Panc1 (cell line): Measurements from ENCODE around the gene NT5C1B. TPM values are rescaled to one million over a fixed set of nuclear protein-coding genes. Genes with fewer than 3 reads are reported as not detected.

Experiments
- ATAC-seq: fragments of 200-7000 bp; cut with Tn5 transposase; 2 replicates; pipeline ENCODE4 v1.9.1; 2020; ENCODE audit warnings: mild to moderate bottlenecking, moderate library complexity
- BruUV-seq: library from RNA; stranded (reverse); fragments of 400-500 nt; replicated peaks from 2 replicates; lab custom pipeline; 2021; lab: Mats Ljungman, UMichigan
- CTCF ChIA-PET: fragments of 300-600 bp; sonication (Branson Sonifier 250); formaldehyde crosslinking; loops from one replicate; lab custom pipeline; 2022; ENCODE audit warnings: antibody characterized with exemption; lab: Charles Lee
- POLR2A ChIA-PET: fragments of 300-600 bp; sonication (Branson Sonifier 250); formaldehyde crosslinking; loops from one replicate; lab custom pipeline; 2022; ENCODE audit warnings: antibody characterized with exemption; lab: Charles Lee
- DNase-seq: peaks from one replicate; pipeline ENCODE4 v3.0.0-alpha.2; 2010; ENCODE audit warnings: low read depth, low spot score
- H3K27ac ChIP-seq: 2 replicates; pipeline ENCODE4 v1.5.1; 2011; ENCODE audit warnings: mild to moderate bottlenecking, low read length, inconsistent platforms
- H3K27me3 ChIP-seq: fragments of 200-500 bp; sonication (Bioruptor generic); 2 replicates; pipeline ENCODE4 v1.6.0; 2014; ENCODE audit warnings: low read length, inconsistent platforms; ENCODE audit not compliant: control insufficient read depth, insufficient read depth
- H3K36me3 ChIP-seq: fragments of 200-500 bp; sonication (Bioruptor generic); 2 replicates; pipeline ENCODE4 v1.5.1; 2014; ENCODE audit warnings: inconsistent platforms, mild to moderate bottlenecking, low read length, moderate library complexity; ENCODE audit not compliant: control insufficient read depth, insufficient read depth
- H3K4me1 ChIP-seq: 2 replicates; pipeline ENCODE4 v1.5.1; 2011; ENCODE audit warnings: inconsistent platforms, mild to moderate bottlenecking, low read length, moderate library complexity; ENCODE audit not compliant: control insufficient read depth, insufficient read depth
- H3K4me3 ChIP-seq, 2 experiments: 2 replicates each; pipeline ENCODE4 v1.5.1; 2011 to 2012; ENCODE audit warnings: low read depth in 2 of 2, low read length in 2 of 2, mild to moderate bottlenecking in 2 of 2, inconsistent platforms in 1 of 2, moderate library complexity in 1 of 2
- H3K9me3 ChIP-seq: fragments of 200-500 bp; sonication (Bioruptor generic); 2 replicates; pipeline ENCODE4 v1.5.1; 2014; ENCODE audit warnings: low read depth, mild to moderate bottlenecking, inconsistent platforms, low read length, moderate library complexity; ENCODE audit not compliant: control insufficient read depth, insufficient read depth
- CTCF ChIP-seq: fragments of 450-650 bp; IDR thresholded peaks from 2 replicates; pipeline ENCODE4 v1.5.1; 2017; ENCODE audit warnings: mild to moderate bottlenecking
- POLR2AphosphoS5 ChIP-seq: IDR thresholded peaks from 2 replicates; pipeline ENCODE4 v1.6.1; 2012; ENCODE audit warnings: mild to moderate bottlenecking, low read depth, low read length, moderate library complexity
- REST ChIP-seq, 2 experiments: IDR thresholded peaks; 2 replicates each; pipeline ENCODE4 v1.6.1; 2011 to 2012; ENCODE audit warnings: low read depth in 2 of 2, control low read depth in 1 of 2, low read length in 1 of 2, mild to moderate bottlenecking in 1 of 2, moderate library complexity in 1 of 2; ENCODE audit not compliant: insufficient read depth in 1 of 2
- SIN3A ChIP-seq: IDR thresholded peaks from 2 replicates; pipeline ENCODE4 v1.6.1; 2012; ENCODE audit warnings: low read depth, mild to moderate bottlenecking, low read length, moderate library complexity, borderline replicate concordance; ENCODE audit not compliant: insufficient read depth
- TCF7L2 ChIP-seq: IDR thresholded peaks from 2 replicates; pipeline ENCODE4 v1.6.1; 2011; ENCODE audit warnings: mild to moderate bottlenecking, low read depth, low read length, inconsistent platforms
- in situ Hi-C: cut with HindIII; loops from 2 replicates; pipeline ENCODE4 v1.10.0; 2016; ENCODE audit warnings: low sequenced_read_pairs, low pct_unique_long_range_greater_than_20kb
- intact Hi-C: fragments of 100-400 bp; cut with micrococcal nuclease; formaldehyde crosslinking; loops from one replicate; pipeline ENCODE4 v1.10.0; 2022; ENCODE audit not compliant: unreplicated experiment
- total RNA-seq: library from RNA; stranded (reverse); gene quantifications from one replicate; pipeline ENCODE4 v1.2.1, GENCODE V29; 2021; ENCODE audit not compliant: unreplicated experiment

The NT5C1B gene
- total RNA-seq, 1 experiment from 2014 or later: not detected

DNA sequence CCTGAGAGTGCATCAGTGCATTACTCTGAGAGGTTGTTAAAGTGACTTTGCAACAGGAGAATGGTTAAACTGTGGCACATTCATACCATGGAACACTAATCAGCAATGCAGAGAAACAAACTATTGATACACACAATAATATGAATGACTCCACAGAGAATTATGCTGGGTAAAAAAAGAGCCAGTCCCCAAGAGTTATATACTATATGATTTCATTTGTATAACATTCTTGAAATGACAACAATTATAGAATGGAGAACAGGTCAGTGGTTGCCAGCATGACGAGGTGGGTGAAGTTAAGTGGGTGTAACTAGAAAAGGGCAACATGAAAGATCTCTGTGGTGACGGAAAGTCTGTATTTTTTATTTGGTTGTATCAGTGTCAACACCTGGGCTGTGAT lies 3.0 kb upstream of the NT5C1B start:
- ChIA-PET POLR2A (no interaction called here), CTCF (no interaction called here)
- Histone ChIP-seq H3K27ac (no peak overlapping the region), H3K27me3 (no peaks in the 10 kb centered on the region), H3K4me1 (no peaks in the 10 kb centered on the region), H3K9me3 (no peaks in the 10 kb centered on the region), H3K4me3 (no peak overlapping the region), H3K36me3 (no peaks in the 10 kb centered on the region)
- TF ChIP-seq CTCF (no peak), POLR2AphosphoS5 (no peak), TCF7L2 (no peak), REST (IDR thresholded peaks at IDR 0.05; ENCODE audit: insufficient read depth in 1 of 2, low read depth in 2 of 2, low read length in 1 of 2) (no peak), SIN3A (no peak)
- in situ Hi-C loops: no loop called here
- intact Hi-C loops: no loop called here
- DNase-seq (no peak), ATAC-seq (no peak)
- no TSS peak for BruUV-seq

GRCh38 chr2:18588802-18589201 lies 567 bp downstream of the NT5C1B start:
- Histone ChIP-seq H3K4me1 (no peaks in the 10 kb centered on the region), H3K36me3 (no peaks in the 10 kb centered on the region), H3K27ac (no peak overlapping the region), H3K9me3 (no peaks in the 10 kb centered on the region), H3K27me3 (no peaks in the 10 kb centered on the region), H3K4me3 (no peak overlapping the region)
- ATAC-seq (no peak), DNase-seq (no peak)
- CTCF ChIA-PET: no interaction called here
- BruUV-seq: no TSS peak
- intact Hi-C loops: no loop called here
- POLR2A ChIA-PET: no interaction called here
- in situ Hi-C loops: no loop called here
- TF ChIP-seq TCF7L2: no peak
- no peak for TF ChIP-seq CTCF
- TF ChIP-seq POLR2AphosphoS5: no peak
- no peak for TF ChIP-seq SIN3A
- no peak for TF ChIP-seq REST (IDR thresholded peaks at IDR 0.05; ENCODE audit: insufficient read depth in 1 of 2, low read depth in 2 of 2, low read length in 1 of 2)
